Uterus (tissue), 2 donors: ENCODE results near the gene CEP112.

ENCODE experiments used
- POLR2A ChIP-seq, 2 donors: fragments of 450-650 bp; IDR thresholded peaks; one replicate each; pipeline ENCODE4 v1.6.1; 2016; ENCODE audit warnings: antibody characterized with exemption in 2 of 2, mild to moderate bottlenecking in 1 of 2, moderate library complexity in 1 of 2
- TF ChIP-seq, protein P1 (sequence below), 4 experiments: fragments of 200-600 bp in 2 of 4; fragments of 450-650 bp in 2 of 4; sonication (generic) in 2 of 4; IDR thresholded peaks; one replicate each; pipeline ENCODE4 v1.5.1; 2016 to 2019; ENCODE audit warnings: antibody characterized with exemption in 4 of 4, mild to moderate bottlenecking in 2 of 4, moderate library complexity in 1 of 4

DNA sequence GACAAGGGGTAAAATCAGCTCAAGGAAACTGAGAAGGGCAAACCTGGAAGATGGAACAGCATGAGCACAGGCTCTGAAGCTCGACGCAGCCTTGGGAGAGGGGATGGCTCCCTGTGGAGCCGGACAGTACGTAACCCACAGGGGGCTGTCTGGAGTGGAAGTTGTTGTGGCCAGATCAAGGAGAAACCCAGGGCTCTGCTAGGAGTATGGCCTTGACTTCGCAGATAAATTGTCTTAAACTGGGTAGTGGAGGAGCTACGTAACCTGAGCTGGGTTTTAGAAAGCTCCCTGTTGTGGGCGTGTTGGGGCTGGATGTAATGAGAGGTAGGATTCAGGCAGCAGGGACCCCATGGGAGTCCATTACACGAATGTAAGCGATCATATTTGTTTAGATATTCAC, 605.0 kb downstream of the CEP112 start:
- TF ChIP-seq, protein P1, sequence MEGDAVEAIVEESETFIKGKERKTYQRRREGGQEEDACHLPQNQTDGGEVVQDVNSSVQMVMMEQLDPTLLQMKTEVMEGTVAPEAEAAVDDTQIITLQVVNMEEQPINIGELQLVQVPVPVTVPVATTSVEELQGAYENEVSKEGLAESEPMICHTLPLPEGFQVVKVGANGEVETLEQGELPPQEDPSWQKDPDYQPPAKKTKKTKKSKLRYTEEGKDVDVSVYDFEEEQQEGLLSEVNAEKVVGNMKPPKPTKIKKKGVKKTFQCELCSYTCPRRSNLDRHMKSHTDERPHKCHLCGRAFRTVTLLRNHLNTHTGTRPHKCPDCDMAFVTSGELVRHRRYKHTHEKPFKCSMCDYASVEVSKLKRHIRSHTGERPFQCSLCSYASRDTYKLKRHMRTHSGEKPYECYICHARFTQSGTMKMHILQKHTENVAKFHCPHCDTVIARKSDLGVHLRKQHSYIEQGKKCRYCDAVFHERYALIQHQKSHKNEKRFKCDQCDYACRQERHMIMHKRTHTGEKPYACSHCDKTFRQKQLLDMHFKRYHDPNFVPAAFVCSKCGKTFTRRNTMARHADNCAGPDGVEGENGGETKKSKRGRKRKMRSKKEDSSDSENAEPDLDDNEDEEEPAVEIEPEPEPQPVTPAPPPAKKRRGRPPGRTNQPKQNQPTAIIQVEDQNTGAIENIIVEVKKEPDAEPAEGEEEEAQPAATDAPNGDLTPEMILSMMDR (IDR thresholded peaks at IDR 0.05): no peak
- no peak for TF ChIP-seq POLR2A (IDR thresholded peaks at IDR 0.05)
